ENCODE measurements around the gene CALD1.

DNA sequence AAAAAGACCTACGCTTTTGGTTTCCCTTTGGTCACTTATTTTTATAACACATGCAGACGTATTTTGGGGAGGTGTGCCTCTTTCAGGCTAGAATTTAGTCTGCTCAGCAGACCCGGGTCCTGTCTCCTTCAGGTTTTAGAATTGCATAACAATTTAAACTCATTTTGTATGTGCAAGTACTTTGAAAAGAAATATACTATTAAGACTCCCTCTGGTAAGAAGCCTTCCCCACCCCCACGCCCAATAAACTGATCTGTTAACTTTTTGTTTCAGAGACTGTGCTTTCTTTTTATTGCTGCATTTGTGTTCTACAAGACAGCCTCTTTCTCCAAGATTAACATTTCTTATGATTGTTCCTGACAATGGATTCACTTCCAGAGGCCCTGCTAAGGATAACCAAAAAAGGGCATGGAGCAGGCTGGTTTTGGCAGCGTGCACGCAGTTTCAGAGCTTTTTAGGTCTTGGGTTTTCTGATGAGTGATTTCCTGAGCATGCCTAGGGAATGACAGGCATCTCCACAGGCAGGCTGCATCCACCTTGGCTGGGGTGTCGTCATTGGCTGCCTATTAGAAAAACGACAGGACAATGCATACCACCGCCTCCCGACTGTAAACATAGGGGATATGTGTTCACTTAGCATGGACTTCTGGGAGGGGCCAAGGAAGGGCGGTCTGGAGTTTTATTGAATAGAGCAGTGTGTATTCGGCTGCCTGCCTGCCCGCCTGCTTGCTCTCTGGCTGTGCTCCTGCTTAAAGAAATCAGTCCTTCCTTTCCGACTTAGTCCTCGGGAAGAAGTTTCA, at the start of gene CALD1:
- TF ChIP-seq, protein P1, sequence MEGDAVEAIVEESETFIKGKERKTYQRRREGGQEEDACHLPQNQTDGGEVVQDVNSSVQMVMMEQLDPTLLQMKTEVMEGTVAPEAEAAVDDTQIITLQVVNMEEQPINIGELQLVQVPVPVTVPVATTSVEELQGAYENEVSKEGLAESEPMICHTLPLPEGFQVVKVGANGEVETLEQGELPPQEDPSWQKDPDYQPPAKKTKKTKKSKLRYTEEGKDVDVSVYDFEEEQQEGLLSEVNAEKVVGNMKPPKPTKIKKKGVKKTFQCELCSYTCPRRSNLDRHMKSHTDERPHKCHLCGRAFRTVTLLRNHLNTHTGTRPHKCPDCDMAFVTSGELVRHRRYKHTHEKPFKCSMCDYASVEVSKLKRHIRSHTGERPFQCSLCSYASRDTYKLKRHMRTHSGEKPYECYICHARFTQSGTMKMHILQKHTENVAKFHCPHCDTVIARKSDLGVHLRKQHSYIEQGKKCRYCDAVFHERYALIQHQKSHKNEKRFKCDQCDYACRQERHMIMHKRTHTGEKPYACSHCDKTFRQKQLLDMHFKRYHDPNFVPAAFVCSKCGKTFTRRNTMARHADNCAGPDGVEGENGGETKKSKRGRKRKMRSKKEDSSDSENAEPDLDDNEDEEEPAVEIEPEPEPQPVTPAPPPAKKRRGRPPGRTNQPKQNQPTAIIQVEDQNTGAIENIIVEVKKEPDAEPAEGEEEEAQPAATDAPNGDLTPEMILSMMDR (IDR thresholded peaks at IDR 0.05) = no peak
- peak in 2 of 3 donors; percentile 45 to 52 for TF ChIP-seq POLR2A (IDR thresholded peaks at IDR 0.05)

Measured in body of pancreas (tissue), 4 donors.